Testis (tissue), 2 donors: ENCODE data around the gene PISD.

Experiments
- CTCF ChIP-seq, 3 experiments: fragments of 450-650 bp in 2 of 3; fragments of 200-600 bp in 1 of 3; sonication (generic) in 1 of 3; IDR thresholded peaks; one replicate each; pipeline ENCODE4 v1.5.1; 2016 to 2019; ENCODE audit warnings: antibody characterized with exemption in 3 of 3, mild to moderate bottlenecking in 2 of 3, moderate library complexity in 1 of 3
- POLR2A ChIP-seq: fragments of 450-650 bp; IDR thresholded peaks from one replicate; pipeline ENCODE4 v1.6.1; 2017; ENCODE audit warnings: antibody characterized with exemption, mild to moderate bottlenecking, moderate library complexity

GRCh38 chr22:31579835-31580242, 82.2 kb downstream of the PISD start:
- TF ChIP-seq CTCF (IDR thresholded peaks at IDR 0.05) (no peak), POLR2A (no peak)
